ENCODE data around the gene NRROS. TPM values are rescaled to one million over a fixed set of nuclear protein-coding genes. Genes with fewer than 3 reads are reported as not detected.
A peak's percentile ranks its signal among the peaks of the same experiment; 100 is the strongest.

The NRROS gene
- total RNA-seq, 1 donor from 2014 or later: not detected

GRCh38 chr3:196662033-196662432 lies 22.5 kb downstream of the NRROS start:
- Histone ChIP-seq H3K27me3 (ENCODE audit: control insufficient read depth, insufficient read depth, low read length) (no peaks in the 10 kb centered on the region), H3K4me3 (ENCODE audit: low read depth, low read length) (no peak overlapping the region), H3K36me3 (ENCODE audit: control insufficient read depth, insufficient read depth, low read length) (no peaks in the 10 kb centered on the region)
- TF ChIP-seq, protein P1, sequence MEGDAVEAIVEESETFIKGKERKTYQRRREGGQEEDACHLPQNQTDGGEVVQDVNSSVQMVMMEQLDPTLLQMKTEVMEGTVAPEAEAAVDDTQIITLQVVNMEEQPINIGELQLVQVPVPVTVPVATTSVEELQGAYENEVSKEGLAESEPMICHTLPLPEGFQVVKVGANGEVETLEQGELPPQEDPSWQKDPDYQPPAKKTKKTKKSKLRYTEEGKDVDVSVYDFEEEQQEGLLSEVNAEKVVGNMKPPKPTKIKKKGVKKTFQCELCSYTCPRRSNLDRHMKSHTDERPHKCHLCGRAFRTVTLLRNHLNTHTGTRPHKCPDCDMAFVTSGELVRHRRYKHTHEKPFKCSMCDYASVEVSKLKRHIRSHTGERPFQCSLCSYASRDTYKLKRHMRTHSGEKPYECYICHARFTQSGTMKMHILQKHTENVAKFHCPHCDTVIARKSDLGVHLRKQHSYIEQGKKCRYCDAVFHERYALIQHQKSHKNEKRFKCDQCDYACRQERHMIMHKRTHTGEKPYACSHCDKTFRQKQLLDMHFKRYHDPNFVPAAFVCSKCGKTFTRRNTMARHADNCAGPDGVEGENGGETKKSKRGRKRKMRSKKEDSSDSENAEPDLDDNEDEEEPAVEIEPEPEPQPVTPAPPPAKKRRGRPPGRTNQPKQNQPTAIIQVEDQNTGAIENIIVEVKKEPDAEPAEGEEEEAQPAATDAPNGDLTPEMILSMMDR (IDR thresholded peaks at IDR 0.05; ENCODE audit: insufficient read depth, low read length, severe bottlenecking): no peak
- FAIRE-seq (no peak), DNase-seq (ENCODE audit: low read depth) (no peak)

GRCh38 chr3:196662711-196663571 lies 23.4 kb downstream of the NRROS start:
- TF ChIP-seq, protein P1 (IDR thresholded peaks at IDR 0.05; ENCODE audit: insufficient read depth, low read length, severe bottlenecking): no peak
- Histone ChIP-seq H3K36me3 (ENCODE audit: control insufficient read depth, insufficient read depth, low read length) (no peaks in the 10 kb centered on the region), H3K4me3 (ENCODE audit: low read depth, low read length) (no peak overlapping the region), H3K27me3 (ENCODE audit: control insufficient read depth, insufficient read depth, low read length) (peaks cover 2% of the 10 kb centered on the region)
- no peak for FAIRE-seq
- DNase-seq (ENCODE audit: low read depth): no peak

- peak; percentile 43 for FAIRE-seq
- H3K4me3 ChIP-seq (ENCODE audit: low read depth, low read length): no peak overlapping the region
- peak; percentile 82 for DNase-seq (ENCODE audit: low read depth)
- H3K36me3 ChIP-seq (ENCODE audit: control insufficient read depth, insufficient read depth, low read length): no peaks in the 10 kb centered on the region
- H3K27me3 ChIP-seq (ENCODE audit: control insufficient read depth, insufficient read depth, low read length): peaks cover 4% of the 10 kb centered on the region
- TF ChIP-seq, protein P1 (IDR thresholded peaks at IDR 0.05; ENCODE audit: insufficient read depth, low read length, severe bottlenecking): no peak
Observed at GRCh38 chr3:196666001-196666867, 26.7 kb downstream of the NRROS start.

DNA sequence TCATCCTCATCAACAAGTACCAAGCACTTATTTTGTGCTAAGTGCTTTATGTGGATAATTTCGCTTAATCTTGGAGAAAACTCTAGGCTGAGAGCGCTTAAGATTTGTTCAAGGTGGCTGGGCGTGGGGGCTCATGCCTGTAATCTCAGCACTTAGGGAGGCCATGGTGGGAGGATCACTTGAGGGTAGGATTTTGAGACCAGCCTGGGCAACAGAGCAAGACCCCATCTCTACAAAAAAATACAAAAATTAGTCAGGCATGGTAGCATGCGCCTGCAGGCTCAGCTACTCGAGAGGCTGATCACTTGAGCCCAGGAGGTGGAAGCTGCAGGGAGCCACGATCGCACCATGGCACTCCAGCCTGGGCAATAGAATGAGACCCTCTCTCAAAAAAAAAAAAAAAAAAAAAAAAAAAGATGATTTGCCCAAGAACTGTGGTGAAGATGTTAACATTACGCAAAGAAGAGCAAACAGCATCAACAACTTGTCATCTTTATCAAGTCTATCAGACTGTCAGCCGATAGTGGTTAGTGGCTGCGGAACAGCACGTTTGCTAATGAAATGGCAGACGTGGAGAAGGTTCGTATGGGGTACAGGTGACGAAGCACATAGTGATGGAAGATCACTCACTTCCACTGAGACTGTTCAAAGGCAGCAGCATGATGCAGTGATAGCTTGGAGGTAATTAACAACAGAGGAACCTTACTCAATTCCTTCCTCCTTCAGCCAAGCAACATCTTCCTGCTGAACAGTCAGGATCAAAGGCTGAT lies 27.7 kb downstream of the NRROS start:
- Histone ChIP-seq H3K4me3 (ENCODE audit: low read depth, low read length) (no peak overlapping the region), H3K36me3 (ENCODE audit: control insufficient read depth, insufficient read depth, low read length) (no peaks in the 10 kb centered on the region), H3K27me3 (ENCODE audit: control insufficient read depth, insufficient read depth, low read length) (peaks cover 4% of the 10 kb centered on the region)
- no peak for FAIRE-seq
- DNase-seq (ENCODE audit: low read depth): no peak
- TF ChIP-seq, protein P1 (IDR thresholded peaks at IDR 0.05; ENCODE audit: insufficient read depth, low read length, severe bottlenecking): no peak

DNA sequence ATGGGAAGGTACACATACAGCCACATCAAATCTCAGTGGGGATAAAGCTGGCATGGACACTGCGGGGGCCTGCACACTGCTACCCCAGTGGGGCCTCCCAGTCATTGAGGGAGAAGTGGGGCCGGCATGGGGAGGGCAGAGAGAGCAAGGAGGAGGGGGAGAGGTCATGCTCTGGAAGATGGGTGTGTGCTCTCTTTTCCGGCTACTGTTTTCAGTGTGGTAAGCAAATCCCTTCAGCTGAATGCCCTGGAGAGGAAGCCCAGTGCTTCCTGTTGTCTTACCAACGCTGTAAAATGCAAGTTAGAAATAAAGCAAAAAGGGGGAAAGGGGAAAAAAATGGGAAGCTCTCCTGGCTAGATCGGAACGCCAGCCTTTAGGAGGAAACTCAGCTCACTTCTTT lies 30.8 kb downstream of the NRROS start:
- Histone ChIP-seq H3K4me3 (ENCODE audit: low read depth, low read length) (no peak overlapping the region), H3K27me3 (ENCODE audit: control insufficient read depth, insufficient read depth, low read length) (peaks cover 4% of the 10 kb centered on the region), H3K36me3 (ENCODE audit: control insufficient read depth, insufficient read depth, low read length) (no peaks in the 10 kb centered on the region)
- FAIRE-seq (no peak), DNase-seq (ENCODE audit: low read depth) (no peak)
- TF ChIP-seq, protein P1 (IDR thresholded peaks at IDR 0.05; ENCODE audit: insufficient read depth, low read length, severe bottlenecking): no peak
